Spleen (tissue), 11 donors: ENCODE results near the gene YOD1. TPM values are rescaled to one million over a fixed set of nuclear protein-coding genes. Genes with fewer than 3 reads are reported as not detected.
A peak's percentile ranks its signal among the peaks of the same experiment; 100 is the strongest.

Source experiments
- DNase-seq: peaks from one replicate; pipeline ENCODE4 v3.0.0-alpha.2; 2020
- H3K27ac ChIP-seq, 8 donors: fragments of 200-600 bp; sonication (generic) in 7 of 8; 1 replicate in 4 of 8; 2 replicates in 4 of 8; pipeline versions ENCODE4 v1.5.0 to v1.8.0; 2016 to 2021; ENCODE audit warnings: inconsistent platforms in 4 of 8, mild to moderate bottlenecking in 4 of 8, moderate library complexity in 1 of 8
- H3K27me3 ChIP-seq, 7 donors: fragments of 200-600 bp; sonication (generic) in 6 of 7; replicated peaks in 1 of 7; 1 replicate in 4 of 7; 2 replicates in 3 of 7; pipeline versions ENCODE4 v1.5.0 to v1.8.0; 2016 to 2021; ENCODE audit warnings: inconsistent platforms in 3 of 7, mild to moderate bottlenecking in 1 of 7
- H3K36me3 ChIP-seq, 6 donors: fragments of 200-600 bp; sonication (generic) in 5 of 6; 1 replicate in 4 of 6; 2 replicates in 2 of 6; pipeline versions ENCODE4 v1.5.0 to v1.8.0; 2016 to 2021; ENCODE audit warnings: inconsistent platforms in 2 of 6
- H3K4me1 ChIP-seq, 6 donors: fragments of 200-600 bp; sonication (generic) in 5 of 6; 1 replicate in 3 of 6; 2 replicates in 3 of 6; pipeline versions ENCODE4 v1.5.0 to v1.8.0; 2016 to 2021; ENCODE audit warnings: inconsistent platforms in 3 of 6
- H3K4me3 ChIP-seq, 8 donors: fragments of 200-600 bp; sonication (generic) in 7 of 8; 1 replicate in 4 of 8; 2 replicates in 4 of 8; pipeline versions ENCODE4 v1.5.0 to v1.8.0; 2016 to 2021; ENCODE audit warnings: inconsistent platforms in 4 of 8, mild to moderate bottlenecking in 4 of 8, moderate library complexity in 2 of 8
- H3K9me3 ChIP-seq, 8 donors: fragments of 200-600 bp; sonication (generic) in 7 of 8; 1 replicate in 4 of 8; 2 replicates in 4 of 8; pipeline versions ENCODE4 v1.5.0 to v1.8.0; 2016 to 2021; ENCODE audit warnings: inconsistent platforms in 4 of 8
- CTCF ChIP-seq, 11 experiments: fragments of 200-600 bp in 7 of 11; fragments of 450-650 bp in 4 of 11; sonication (generic) in 4 of 11; IDR thresholded peaks in 8 of 11; conservative IDR thresholded peaks in 3 of 11; 1 replicate in 7 of 11; 2 replicates in 4 of 11; pipeline versions ENCODE4 v1.4.0 to v1.8.0; 2016 to 2021; ENCODE audit warnings: antibody characterized with exemption in 11 of 11, inconsistent platforms in 4 of 11, mild to moderate bottlenecking in 1 of 11
- POLR2A ChIP-seq, 3 donors: fragments of 450-650 bp; IDR thresholded peaks; one replicate each; pipeline ENCODE4 v1.5.1; 2017; ENCODE audit warnings: antibody characterized with exemption in 3 of 3, mild to moderate bottlenecking in 1 of 3
- POLR2AphosphoS5 ChIP-seq, 3 donors: sonication (generic); formaldehyde crosslinking; IDR thresholded peaks; one replicate each; pipeline ENCODE4 v1.5.1; 2017; ENCODE audit warnings: antibody characterized with exemption in 3 of 3
- WGBS, 5 donors: extraction: QIAGEN DNeasy Blood & Tissue Kit in 3 of 5; methylation state at CpG; one replicate each; pipeline versions ENCODE4 v1.1.5 to v1.1.7; 2013 to 2018; 5-methylcytosine and 5-hydroxymethylcytosine counted together
- intact Hi-C: fragments of 100-400 bp; cut with DNase I; formaldehyde crosslinking; loops from one replicate; pipeline ENCODE4 v1.15.0; 2023; ENCODE audit warnings: low total_unique reads
- polyA plus RNA-seq, 3 donors: library from polyadenylated mRNA; stranded (reverse); fragments of 200-250 nt; gene quantifications; one replicate each; pipeline ENCODE4 v1.2.1, GENCODE V29; 2013
- total RNA-seq, 7 donors: library from RNA; depleted of rRNA in 3 of 7; stranded (reverse); fragments of >200 nt in 3 of 7; fragmentation: NEBNext Ultra II Directional in 4 of 7; extraction: Animal tissue kit (Norgen Biotek cat#: 25700) in 4 of 7; gene quantifications; one replicate each; pipeline versions ENCODE4 v1.1.0 to v1.2.1, GENCODE V29; 2016 to 2021
- donor health status: healthy with polysubstance abuse.
- donor health status: DM: no; HTN: no; CAD: no; lungs with moderate emphysema.
- donor health status: DM: no; HTN: no; CAD: no.
- donor health status: Bipolar disorder and iron deficiency.
- donor health status: healthy.
- donor health status: DM: no; HTN: no; CAD: no.
- donor health status: DM: yes; HTN: yes; CAD: no.

Gene YOD1
- total and polyA plus RNA-seq, 10 donors: 2.8 to 23.2 (median 11.8) TPM

- H3K9me3 ChIP-seq: no peaks in the 10 kb centered on the region
- H3K4me3 ChIP-seq: no peak overlapping the region
- WGBS, 5 donors: 37 to 70% (median 52%) methylated on average over 8 of the region's 8 CpGs
- H3K27me3 ChIP-seq: no peaks in the 10 kb centered on the region
- no peak for DNase-seq
- peaks cover 0 to 48% (median 13%) of the 10 kb centered on the region in 6 donors for H3K4me1 ChIP-seq
- H3K36me3 ChIP-seq: peaks cover 0 to 99% (median 31%) of the 10 kb centered on the region in 6 donors
- peak overlapping the region in 4 of 8 donors; percentile 7 to 88 (median 86) for H3K27ac ChIP-seq
- intact Hi-C loops: loop anchor here (10.0 kb wide), 1 partner anchor 67 kb away; no protein-coding TSS in a partner anchor
- no peak for TF ChIP-seq POLR2AphosphoS5 (IDR thresholded peaks at IDR 0.05)
- TF ChIP-seq POLR2A (IDR thresholded peaks at IDR 0.05): no peak
- no peak for TF ChIP-seq CTCF (IDR thresholded peaks at IDR 0.05 in 8 of 11, conservative IDR thresholded peaks at IDR 0.05 in 3 of 11)
Observed at GRCh38 chr1:207072233-207072632, 21.2 kb upstream of the YOD1 start.

- no peak for DNase-seq
- peak overlapping the region in 7 of 8 donors; percentile 15 to 88 (median 86) for H3K27ac ChIP-seq
- peaks cover 0 to 42% (median 13%) of the 10 kb centered on the region in 6 donors for H3K4me1 ChIP-seq
- H3K27me3 ChIP-seq: no peaks in the 10 kb centered on the region
- WGBS, 5 donors: 73 to 88% (median 82%) methylated on average over 6 of the region's 6 CpGs
- peak overlapping the region in 1 of 8 donors; percentile 36 for H3K4me3 ChIP-seq
- H3K9me3 ChIP-seq: no peaks in the 10 kb centered on the region
- peaks cover 0 to 100% (median 31%) of the 10 kb centered on the region in 6 donors for H3K36me3 ChIP-seq
- intact Hi-C loops: loop anchor here (10.0 kb wide), 1 partner anchor 67 kb away; no protein-coding TSS in a partner anchor
- TF ChIP-seq CTCF (IDR thresholded peaks at IDR 0.05 in 8 of 11, conservative IDR thresholded peaks at IDR 0.05 in 3 of 11): no peak
Observed at GRCh38 chr1:207071426-207071825, 20.4 kb upstream of the YOD1 start.

GRCh38 chr1:207070811-207071210 is 19.8 kb upstream of the YOD1 start:
- Histone ChIP-seq H3K9me3 (no peaks in the 10 kb centered on the region), H3K27me3 (no peaks in the 10 kb centered on the region), H3K27ac (peak overlapping the region in 7 of 8 donors; percentile 53 to 88 (median 86)), H3K4me3 (peak overlapping the region in 1 of 8 donors; percentile 36), H3K4me1 (peaks cover 0 to 42% (median 13%) of the 10 kb centered on the region in 6 donors), H3K36me3 (peaks cover 0 to 100% (median 33%) of the 10 kb centered on the region in 6 donors)
- DNase-seq: no peak
- intact Hi-C loops: loop anchor here (10.0 kb wide), 1 partner anchor 66 kb away; no protein-coding TSS in a partner anchor
- WGBS, 5 donors: 56 to 68% (median 60%) methylated on average over 4 of the region's 4 CpGs
- TF ChIP-seq POLR2A (IDR thresholded peaks at IDR 0.05) (no peak), POLR2AphosphoS5 (IDR thresholded peaks at IDR 0.05) (peak in 1 of 3 donors; percentile 65)

GRCh38 chr1:207069858-207070506 is 19.0 kb upstream of the YOD1 start:
- peak overlapping the region in 7 of 8 donors; percentile 53 to 88 (median 86) for H3K27ac ChIP-seq
- H3K36me3 ChIP-seq: peaks cover 0 to 100% (median 39%) of the 10 kb centered on the region in 6 donors
- peak; percentile 77 for DNase-seq
- no peaks in the 10 kb centered on the region for H3K9me3 ChIP-seq
- intact Hi-C loops: loop anchor here (10.0 kb wide), 1 partner anchor 65 kb away; no protein-coding TSS in a partner anchor
- peak overlapping the region in 1 of 8 donors; percentile 36 for H3K4me3 ChIP-seq
- no peaks in the 10 kb centered on the region for H3K27me3 ChIP-seq
- 80 to 100% (median 89%) methylated on average over 2 to 5 of the region's 5 CpGs for WGBS, 5 donors
- H3K4me1 ChIP-seq: peaks cover 0 to 42% (median 13%) of the 10 kb centered on the region in 6 donors
- no peak for TF ChIP-seq POLR2A (IDR thresholded peaks at IDR 0.05)
- peak in 1 of 3 donors; percentile 53 for TF ChIP-seq POLR2AphosphoS5 (IDR thresholded peaks at IDR 0.05)
- no peak for TF ChIP-seq CTCF (IDR thresholded peaks at IDR 0.05 in 8 of 11, conservative IDR thresholded peaks at IDR 0.05 in 3 of 11)
